PFSK-1 (cell line): ENCODE measurements around the gene DLGAP4.

Experiments used
- FOXP2 ChIP-seq: optimal IDR thresholded peaks from 2 replicates; pipeline ENCODE3; 2011; ENCODE audit warnings: borderline replicate concordance, control low read depth, inconsistent platforms; ENCODE audit not compliant: insufficient read depth; ENCODE audit errors: extremely low read length, extremely low read depth
- POLR2AphosphoS5 ChIP-seq: IDR thresholded peaks from 2 replicates; pipeline ENCODE4 v1.6.1; 2012; ENCODE audit warnings: low read depth, mild to moderate bottlenecking, control low read depth, low read length, moderate library complexity
- REST ChIP-seq, 2 experiments: IDR thresholded peaks; 2 replicates each; pipeline versions ENCODE4 v1.6.1 to v1.8.0; 2011 to 2012; ENCODE audit warnings: low read depth in 2 of 2, low read length in 2 of 2, control low read depth in 1 of 2, inconsistent platforms in 1 of 2, mild to moderate bottlenecking in 1 of 2, moderate library complexity in 1 of 2; ENCODE audit not compliant: insufficient read depth in 1 of 2
- SIN3A ChIP-seq: IDR thresholded peaks from 2 replicates; pipeline ENCODE4 v1.6.1; 2012; ENCODE audit warnings: mild to moderate bottlenecking, low read length, moderate library complexity, borderline replicate concordance; ENCODE audit not compliant: insufficient read depth
- TAF1 ChIP-seq: IDR thresholded peaks from 2 replicates; pipeline ENCODE4 v1.6.1; 2012; ENCODE audit warnings: low read length, control low read depth, borderline replicate concordance; ENCODE audit not compliant: insufficient read depth

Gene DLGAP4

DNA sequence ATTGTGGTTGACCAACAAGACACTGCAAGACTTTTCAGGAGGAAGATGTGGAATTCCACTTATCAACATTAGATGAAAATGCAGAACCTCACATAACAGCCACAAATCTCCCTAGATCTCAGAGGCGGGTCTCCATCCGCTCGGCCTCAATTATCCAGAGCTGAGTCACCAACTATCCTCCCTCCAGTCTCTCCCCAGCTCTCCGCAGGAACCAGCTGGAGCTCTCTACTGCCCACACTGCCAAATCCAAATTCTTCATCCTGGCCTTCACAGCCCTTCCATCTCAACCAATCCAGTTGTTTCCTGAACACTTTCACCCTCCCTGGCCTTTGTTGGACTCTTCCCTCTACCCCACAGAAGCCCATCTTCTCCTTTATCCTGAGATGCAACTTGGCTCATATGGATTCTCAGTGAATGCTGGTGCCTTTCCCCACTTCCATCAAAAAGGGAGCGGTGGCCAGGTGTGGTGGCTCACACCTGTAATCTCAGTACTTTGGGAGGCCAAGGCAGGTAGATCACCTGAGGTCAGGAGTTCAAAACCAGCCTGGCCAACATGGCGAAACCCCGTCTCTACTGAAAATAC lies 263.8 kb downstream of the DLGAP4 start:
- TF ChIP-seq TAF1, result no peak
- TF ChIP-seq REST (IDR thresholded peaks at IDR 0.05; ENCODE audit: insufficient read depth in 1 of 2, low read depth in 2 of 2, low read length in 2 of 2), result no peak
- TF ChIP-seq POLR2AphosphoS5, result no peak
- no peak for TF ChIP-seq SIN3A
- no peak for TF ChIP-seq FOXP2

- TF ChIP-seq POLR2AphosphoS5 (no peak), SIN3A (no peak), TAF1 (no peak)
Measured at GRCh38 chr20:36571564-36572504, 265.7 kb downstream of the DLGAP4 start.

GRCh38 chr20:36572701-36573102 lies 266.6 kb downstream of the DLGAP4 start:
- TF ChIP-seq SIN3A (no peak), TAF1 (no peak), FOXP2 (no peak), POLR2AphosphoS5 (no peak), REST (IDR thresholded peaks at IDR 0.05; ENCODE audit: insufficient read depth in 1 of 2, low read depth in 2 of 2, low read length in 2 of 2) (no peak)

DNA sequence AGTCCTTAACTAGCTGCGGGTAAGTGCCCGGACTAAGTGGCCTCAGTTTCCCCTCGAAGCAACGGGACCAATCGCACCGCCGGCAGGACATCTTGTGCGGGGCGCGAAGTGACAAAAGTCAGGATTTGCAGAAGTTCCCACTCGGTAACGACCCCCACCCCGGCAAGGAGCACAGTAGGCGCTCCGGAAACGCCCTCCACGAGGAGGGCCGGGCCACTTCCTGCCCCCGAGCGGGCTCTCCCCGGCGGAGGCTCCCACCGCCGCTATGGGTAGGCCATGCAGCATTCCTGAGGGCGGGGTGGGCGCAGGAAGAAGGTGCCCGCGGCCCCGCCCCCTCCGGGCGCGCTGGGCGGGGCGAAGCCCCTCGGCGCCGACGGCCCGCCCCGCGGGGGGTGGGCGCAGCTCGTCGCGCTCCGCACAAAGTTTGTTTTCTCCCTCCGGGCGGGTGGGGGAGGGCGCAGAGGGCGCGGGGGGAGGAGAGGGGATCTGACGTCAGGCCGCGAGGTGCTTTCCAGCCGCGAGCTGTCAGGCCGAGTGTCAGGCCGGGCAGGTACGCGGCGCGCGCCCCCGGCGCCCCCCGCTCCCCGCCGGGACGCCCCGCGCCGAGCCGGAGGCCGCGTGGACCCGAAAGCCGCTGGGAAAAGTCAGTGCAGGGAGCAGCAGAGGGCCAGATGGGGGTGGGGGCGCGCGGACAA lies 267.1 kb downstream of the DLGAP4 start, which contains the start of gene TGIF2:
Gene TGIF2 (plus strand): TSS at position 495 of the 695 bp plus-strand sequence. CDS start 5,178 bp downstream, outside the sequence.
- no peak for TF ChIP-seq TAF1
- peak; percentile 71 for TF ChIP-seq FOXP2
- TF ChIP-seq REST (IDR thresholded peaks at IDR 0.05; ENCODE audit: insufficient read depth in 1 of 2, low read depth in 2 of 2, low read length in 2 of 2), result no peak
- no peak for TF ChIP-seq POLR2AphosphoS5
- TF ChIP-seq SIN3A, result no peak

DNA sequence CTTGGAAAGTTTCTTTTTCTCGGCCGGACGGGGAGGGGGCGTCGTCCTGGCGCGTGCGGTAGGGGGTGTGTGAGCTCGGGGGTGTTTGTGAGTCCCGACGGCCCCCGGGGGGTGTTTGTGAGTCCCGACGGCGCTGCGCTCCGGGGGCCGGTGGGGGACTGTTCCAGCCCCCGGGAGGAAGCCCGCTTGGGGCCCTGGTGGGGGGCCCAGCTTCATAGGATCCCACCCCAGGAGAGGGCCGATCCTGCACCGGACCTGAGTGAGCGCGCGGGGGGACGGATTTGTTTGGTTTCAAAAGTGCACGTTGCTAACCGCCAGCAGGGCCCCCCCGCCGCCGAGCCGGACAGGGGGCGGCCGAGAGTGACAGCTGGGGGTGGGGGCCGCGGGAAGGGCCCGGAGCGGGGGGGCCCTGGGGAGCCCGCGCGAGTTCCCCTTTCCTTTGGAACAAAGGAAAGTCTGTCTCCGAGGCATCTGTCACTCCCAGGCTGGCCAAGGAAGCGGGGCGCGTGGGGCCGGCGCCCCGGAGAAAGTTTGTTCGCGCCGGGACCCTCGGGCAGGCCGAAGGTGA lies 267.7 kb downstream of the DLGAP4 start:
- TF ChIP-seq FOXP2, result no peak
- no peak for TF ChIP-seq TAF1
- TF ChIP-seq POLR2AphosphoS5, result no peak
- no peak for TF ChIP-seq REST (IDR thresholded peaks at IDR 0.05; ENCODE audit: insufficient read depth in 1 of 2, low read depth in 2 of 2, low read length in 2 of 2)
- no peak for TF ChIP-seq SIN3A
